GM12873 (cell line): ENCODE measurements around the gene TNFSF9.

Experiments
- TF ChIP-seq, protein P1 (sequence below): IDR thresholded peaks from 2 replicates; pipeline ENCODE4 v1.5.1; 2012; ENCODE audit warnings: low read depth, mild to moderate bottlenecking, moderate library complexity, low read length, control low read depth; ENCODE audit not compliant: insufficient read depth; ENCODE audit errors: missing control alignments

Gene TNFSF9

DNA sequence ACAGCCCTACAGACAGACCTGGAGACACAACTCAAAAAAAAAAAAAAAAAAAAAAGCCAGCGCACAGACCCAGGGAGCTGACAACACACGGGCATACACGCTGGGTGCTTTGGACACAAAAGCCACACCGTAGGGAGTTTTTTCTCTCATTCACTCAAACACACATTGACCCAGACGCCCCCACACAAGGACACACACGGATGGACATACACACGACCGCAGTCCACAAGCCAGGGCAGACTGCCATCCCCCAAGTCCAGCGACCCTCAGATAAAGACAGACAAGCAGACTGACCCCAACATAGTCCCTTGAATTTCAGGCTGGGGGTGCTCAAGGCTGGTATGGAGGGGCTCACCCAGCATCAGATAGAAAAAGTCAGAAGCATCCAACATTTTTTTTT lies 16.7 kb upstream of the TNFSF9 start:
- TF ChIP-seq, protein P1, sequence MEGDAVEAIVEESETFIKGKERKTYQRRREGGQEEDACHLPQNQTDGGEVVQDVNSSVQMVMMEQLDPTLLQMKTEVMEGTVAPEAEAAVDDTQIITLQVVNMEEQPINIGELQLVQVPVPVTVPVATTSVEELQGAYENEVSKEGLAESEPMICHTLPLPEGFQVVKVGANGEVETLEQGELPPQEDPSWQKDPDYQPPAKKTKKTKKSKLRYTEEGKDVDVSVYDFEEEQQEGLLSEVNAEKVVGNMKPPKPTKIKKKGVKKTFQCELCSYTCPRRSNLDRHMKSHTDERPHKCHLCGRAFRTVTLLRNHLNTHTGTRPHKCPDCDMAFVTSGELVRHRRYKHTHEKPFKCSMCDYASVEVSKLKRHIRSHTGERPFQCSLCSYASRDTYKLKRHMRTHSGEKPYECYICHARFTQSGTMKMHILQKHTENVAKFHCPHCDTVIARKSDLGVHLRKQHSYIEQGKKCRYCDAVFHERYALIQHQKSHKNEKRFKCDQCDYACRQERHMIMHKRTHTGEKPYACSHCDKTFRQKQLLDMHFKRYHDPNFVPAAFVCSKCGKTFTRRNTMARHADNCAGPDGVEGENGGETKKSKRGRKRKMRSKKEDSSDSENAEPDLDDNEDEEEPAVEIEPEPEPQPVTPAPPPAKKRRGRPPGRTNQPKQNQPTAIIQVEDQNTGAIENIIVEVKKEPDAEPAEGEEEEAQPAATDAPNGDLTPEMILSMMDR, result no peak

DNA sequence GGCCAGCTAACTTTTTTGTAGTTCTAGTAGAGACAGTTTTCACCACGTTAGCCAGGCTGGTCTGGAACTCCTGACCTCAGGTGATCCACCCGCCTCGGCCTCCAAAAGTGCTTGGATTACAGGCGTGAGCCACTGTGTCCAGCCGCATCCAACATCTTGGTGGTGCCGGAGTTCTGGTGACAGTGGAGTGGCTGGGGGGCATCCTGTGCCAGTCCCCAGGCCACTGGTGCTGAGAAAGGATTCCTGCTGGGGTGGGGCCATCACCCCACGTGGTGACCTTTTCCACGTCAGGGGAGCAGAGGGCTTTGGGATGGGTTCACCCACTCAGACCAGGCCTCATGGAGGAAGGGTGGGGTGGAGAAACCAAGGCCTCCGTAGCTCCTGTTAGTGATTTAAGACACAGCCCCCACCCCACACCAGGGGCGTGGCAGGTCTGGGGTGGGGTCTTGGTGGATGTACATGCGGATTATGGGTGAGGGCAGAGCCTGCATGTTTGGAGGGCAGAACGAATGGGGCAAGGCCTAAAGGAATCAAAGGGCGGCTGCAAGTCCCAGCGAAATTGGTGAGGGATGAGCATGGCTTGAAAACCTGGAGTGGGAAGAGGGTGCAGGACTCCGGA lies 15.8 kb upstream of the TNFSF9 start:
- TF ChIP-seq, protein P1, result no peak

DNA sequence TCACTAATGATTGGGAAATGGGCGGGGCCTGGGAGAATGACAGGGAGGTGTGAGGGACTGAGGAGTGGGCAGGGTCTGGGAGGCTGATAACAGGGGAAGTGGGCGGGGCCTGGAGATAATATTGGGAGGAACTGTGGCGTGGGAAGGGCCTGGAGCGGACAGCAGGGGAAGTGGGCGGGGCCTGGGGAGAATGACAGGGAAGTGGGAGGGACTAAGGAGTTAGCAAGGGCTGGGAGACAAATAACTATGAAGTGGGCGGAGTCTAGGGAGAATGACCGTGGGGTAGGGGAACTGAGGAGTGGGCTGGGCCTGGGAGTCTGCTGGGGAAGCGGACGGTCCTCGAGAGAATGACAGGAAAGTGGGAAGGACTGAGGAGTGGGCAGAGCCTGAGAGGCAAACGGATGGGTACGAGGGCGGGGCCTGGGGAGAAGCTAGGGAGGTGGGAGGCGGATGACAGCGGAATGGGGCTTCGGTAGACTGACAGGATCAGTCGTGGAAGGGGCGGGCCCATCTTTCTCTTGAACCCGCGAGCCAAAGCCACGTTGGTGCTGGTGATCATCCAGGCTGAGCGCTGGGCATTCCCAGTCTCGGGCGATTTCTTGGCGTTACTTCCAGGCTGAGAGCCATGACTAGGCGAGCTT lies 14.7 kb upstream of the TNFSF9 start:
- TF ChIP-seq, protein P1, result no peak

DNA sequence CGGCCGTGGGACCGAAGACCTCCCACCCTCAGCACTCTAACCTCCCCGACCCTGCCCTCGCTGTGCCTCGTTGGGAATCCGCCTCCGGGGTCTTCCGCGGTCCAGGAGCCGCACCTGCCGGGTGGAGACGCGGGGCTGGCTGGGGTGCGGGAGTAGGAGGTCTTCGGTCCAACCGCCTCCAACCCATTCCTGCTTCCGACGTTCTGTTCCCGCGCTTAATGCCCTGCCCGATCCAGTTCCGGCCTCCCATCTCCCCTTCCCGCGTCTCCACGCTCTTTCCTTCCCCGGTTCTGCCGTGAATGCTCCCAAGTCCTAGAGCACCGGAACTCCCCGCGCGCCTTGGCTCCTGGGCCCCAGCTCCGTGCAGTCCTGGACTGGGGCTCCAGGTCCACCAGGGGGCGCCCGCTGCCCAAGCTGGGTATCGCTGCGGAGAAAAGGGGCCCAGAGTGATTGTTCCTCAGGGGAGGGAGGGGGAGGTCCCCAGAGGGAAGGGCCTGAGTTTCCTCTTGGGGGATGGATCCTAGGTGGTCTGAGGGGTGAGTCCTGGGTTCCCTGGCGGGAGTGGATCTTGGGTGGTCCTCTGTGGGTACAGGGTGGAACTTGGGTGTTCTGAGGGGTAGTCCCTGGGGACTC lies 14.1 kb upstream of the TNFSF9 start:
- TF ChIP-seq, protein P1, result peak; percentile 91

DNA sequence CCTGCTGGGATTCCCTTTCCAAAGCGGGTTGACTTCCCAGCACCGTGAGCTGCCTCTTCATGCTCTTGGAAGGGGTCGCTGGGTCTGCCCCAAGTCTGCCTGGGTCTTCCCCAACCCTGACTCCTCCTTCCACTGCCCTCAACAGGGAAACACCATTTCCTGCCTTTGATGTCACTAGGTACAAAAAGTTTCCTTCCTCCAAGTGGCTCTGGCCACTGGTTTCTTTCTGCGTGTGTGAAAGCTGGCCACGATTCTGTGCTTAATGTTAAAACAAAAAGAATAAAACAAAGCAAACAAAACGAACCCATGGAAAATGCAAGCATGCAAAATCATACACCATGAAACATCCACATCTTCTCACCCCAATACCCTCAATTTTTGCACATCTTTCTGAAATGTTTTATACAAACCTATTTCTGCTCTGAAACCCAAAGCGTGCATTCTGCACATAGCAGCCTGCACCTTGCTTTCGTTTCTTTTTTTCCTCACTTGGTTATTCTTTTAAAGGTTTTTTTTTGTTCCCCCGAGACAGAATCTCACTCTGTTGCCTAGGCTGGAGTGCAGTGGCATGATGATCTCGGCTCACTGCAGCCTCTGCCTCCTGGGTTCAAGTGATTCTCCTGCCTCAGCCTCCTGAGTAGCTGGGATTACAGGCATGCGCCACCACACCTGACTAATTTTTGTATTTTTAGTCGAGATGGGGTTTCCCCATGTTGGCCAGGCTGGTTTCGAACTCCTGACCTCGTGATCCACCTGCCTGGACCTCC lies 12.5 kb upstream of the TNFSF9 start:
- TF ChIP-seq, protein P1, result no peak

DNA sequence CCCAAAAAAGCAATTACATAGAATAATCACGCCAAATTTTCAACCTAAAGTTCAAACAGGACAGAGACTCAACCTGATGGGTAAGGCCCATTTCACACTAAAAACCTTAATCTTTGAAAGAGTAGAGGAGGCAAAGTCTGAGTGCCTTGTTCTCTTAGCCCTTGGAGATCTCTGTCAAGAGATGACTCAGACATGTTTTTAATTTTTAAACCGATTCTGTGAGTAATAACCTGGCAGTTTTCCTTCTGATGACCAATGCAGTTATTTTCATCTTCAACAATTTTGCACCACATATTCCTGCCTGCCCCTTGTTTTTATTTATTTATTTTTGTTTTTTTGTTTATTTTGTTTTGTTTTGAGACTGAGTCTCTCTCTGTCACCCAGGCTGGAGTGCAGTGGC lies 11.5 kb upstream of the TNFSF9 start:
- TF ChIP-seq, protein P1, result no peak
